HG03280 (cell line): Measurements from ENCODE around the gene PLEKHA5.
"Not testable (repeated sequence)": the region's sequence is repeated elsewhere in the genome, so short reads cannot be mapped to it uniquely, and the experiment has no call there.

ENCODE experiments used
- ATAC-seq: cut with Tn5 transposase; IDR thresholded peaks from one replicate; pipeline ENCODE4 v1.9.1; 2021; ENCODE audit warnings: mild to moderate bottlenecking, moderate library complexity; ENCODE audit not compliant: unreplicated experiment

Gene PLEKHA5

GRCh38 chr12:19273482-19274330 is 144.2 kb downstream of the PLEKHA5 start:
- no peak for ATAC-seq

DNA sequence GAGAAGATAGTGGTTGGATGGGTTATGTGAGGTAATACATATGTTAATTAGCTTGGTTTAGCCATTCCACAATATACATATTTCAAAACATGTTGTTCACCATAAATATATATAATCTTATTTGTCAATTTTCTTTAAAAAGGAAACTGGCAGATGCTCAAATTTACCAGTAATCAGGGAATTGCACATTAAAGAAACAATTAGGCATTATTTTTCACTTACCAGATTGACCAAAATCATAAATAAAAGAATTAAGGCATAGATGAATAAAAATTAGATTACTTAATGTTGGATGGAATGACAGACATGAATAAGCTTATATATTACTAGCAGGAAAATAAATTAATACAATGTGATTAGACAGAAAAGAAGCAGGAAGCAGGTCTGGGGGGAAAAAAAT is 147.2 kb downstream of the PLEKHA5 start:
- no peak for ATAC-seq

GRCh38 chr12:19277711-19278110 is 148.2 kb downstream of the PLEKHA5 start:
- ATAC-seq: no peak

DNA sequence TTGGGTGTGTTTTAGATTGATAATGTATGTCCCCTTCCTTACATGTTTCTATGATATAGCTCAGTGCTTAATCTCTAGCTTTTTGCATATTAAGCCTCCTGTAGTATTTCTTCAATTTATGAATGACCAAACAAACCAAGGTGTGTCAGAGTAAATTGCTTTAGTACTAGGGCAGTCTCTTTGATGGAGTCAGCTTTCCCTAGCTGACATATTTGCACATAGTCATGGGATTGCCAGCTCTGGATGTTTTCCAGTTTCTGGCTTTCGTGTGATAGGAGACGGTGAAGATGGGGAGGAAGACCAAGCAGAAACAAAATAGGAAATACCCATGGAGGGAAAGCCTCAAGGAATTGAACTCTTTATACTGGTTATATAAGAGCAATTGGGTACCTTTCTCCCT is 148.9 kb downstream of the PLEKHA5 start:
- ATAC-seq: no peak

DNA sequence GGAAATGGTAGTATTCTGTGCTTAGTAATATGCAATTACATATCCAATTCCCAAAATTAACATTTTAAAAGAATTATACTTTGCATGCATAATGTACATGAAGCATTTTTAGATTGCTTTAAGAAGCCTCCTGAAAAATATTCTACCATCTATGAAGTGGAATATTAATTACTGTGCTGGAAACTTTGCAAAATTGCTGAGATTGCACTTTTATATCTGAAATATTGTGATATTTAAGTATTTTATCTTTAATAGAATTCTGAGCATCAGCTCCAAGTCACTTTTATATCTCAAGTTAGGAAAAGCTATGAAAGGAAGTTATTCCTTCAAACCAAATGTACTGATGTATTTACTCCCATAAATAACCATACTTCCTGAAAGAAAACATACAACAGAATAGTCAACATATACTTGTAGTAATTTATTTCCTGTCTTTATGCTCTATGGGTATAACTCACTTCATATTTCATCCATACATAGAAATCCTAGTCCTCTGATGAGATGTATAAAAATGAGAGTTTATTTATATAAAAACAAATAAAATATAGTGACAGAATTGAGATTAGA is 152.7 kb downstream of the PLEKHA5 start:
- no peak for ATAC-seq

- no peak for ATAC-seq
These were observed 155.1 kb downstream of the PLEKHA5 start for GRCh38 chr12:19284658-19285057.

DNA sequence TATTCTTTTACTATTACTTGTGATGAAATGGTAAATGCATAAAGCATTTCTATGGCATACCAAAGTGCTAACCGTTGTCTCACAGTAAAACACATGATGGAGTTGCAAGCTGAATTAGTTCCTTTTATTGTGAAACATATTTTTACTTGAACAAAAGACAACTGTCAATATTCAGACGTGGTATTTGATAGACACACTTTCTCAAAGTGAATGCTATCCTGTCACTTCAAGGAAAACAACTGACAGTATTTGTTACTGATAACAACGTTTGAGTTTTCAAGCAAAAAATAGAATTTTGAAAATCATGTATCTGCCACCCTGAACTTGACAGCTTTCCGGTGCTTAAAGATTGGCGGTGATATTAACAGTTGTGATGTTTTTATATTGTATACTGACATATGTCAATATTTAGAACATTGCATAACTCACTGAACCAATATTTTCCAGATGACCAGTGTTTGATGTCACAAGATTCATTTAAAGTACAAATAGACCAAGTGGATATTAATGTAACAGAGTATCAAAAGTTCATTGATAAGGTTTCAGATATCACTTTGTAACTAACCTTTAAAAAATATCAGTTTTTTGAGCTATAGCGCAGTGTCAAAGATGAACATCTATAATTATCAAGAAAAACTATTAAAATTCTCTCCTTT is 156.4 kb downstream of the PLEKHA5 start:
- no peak for ATAC-seq

GRCh38 chr12:19287302-19287701 is 157.8 kb downstream of the PLEKHA5 start:
- no peak for ATAC-seq

- no peak for ATAC-seq
These were observed 158.6 kb downstream of the PLEKHA5 start for GRCh38 chr12:19288161-19288560.

DNA sequence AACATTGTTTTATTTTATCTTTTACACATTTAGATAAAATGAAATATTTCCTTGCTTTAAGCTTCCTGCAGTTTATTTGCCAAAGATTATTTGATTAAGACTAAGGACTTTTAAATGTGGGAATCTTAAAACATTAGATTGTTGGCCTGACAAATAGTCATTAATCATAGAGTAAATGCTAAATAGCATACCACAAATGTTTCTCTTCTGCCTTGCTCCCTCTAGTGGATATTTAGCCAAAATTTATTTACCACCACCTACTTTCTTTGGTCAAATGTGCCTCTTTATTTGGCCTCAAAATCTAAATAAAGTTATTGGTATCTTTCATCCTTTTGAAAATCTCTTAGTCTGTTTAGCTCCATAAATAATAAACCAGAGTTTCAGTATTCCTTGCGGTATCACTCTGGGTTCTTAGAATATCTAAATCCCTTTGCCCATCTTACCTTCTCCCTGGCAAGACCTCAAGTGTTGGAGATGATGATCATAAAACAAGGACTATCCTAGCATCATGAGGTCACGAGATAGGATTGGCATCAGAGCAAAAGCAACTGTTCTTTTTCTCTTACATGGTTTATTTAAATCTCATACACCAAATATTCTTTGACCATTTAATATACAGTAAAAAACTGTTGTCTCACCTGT is 159.2 kb downstream of the PLEKHA5 start:
- ATAC-seq: no peak

DNA sequence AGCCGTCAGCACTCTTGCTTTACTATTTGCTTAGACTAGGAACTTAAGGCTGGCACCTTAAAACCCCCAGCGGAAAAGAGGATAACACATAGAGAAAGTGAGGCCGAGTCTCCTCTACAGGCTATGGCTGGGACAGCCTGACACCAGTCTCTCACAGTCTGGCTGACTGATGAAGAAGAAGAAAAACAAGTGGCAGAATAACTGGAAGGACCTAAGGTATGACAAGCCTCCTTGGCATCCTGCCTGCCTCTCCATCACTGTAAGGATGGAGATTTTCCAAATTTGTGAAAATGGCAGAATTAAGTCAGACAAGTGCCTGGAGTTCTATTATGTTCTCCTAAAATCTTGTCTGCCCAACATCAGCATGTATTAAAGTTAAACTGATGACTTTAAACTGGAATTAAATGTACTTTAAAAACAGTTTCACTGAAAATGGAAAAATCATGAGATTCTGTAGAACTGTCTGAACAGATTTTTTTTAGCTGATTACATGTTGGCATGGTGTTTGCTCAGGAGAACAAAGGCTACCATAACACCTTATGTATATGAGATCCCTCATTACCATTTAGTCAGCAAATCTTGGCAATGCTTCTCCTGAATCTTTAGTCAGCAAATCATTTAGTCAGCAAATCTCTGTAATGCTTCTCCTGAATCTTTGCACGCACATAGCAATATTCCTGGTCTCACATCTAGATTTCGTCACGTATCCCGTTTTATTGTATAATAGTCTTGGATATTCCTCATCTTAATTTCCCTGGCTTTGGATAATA is 169.5 kb downstream of the PLEKHA5 start:
- no peak for ATAC-seq

- no peak for ATAC-seq
These were observed 170.2 kb downstream of the PLEKHA5 start for GRCh38 chr12:19299765-19300164.

DNA sequence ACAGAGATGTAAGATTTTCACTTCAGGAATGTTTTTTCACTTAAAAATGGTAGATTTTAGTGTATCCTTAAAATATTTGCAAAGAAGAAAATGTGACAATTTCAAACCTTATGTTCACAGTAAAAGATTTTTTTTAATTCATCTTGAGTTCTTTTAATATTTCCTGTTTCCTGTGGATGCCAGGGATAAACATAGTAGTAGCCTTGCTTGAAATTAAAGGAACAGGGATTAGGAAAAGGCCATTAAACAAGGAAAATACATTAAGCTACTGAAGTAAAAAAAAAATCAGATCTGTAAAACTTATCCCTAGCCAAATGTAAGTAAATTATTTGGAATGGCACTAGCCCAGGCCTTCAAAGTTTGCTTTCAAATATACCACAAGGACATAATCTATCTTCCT is 171.7 kb downstream of the PLEKHA5 start:
- ATAC-seq: no peak

DNA sequence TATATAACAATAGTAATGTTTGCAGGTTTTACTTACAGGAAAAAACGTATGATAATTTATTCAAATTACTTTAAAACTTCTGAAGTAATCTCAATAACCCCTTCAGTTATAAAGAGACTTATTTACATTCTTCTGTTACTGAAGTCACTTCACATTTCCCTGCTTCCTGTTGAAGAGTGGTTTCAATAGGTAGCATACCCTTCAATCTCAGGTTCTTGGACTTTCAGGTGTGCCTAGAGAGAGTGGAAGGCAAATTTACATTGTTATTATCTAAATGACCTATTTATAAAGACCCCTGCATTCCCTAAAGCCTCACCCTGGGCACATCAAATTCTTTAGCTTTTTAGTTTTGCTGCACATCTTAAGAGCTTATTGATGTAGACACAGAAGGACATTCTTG is 172.2 kb downstream of the PLEKHA5 start:
- no peak for ATAC-seq

GRCh38 chr12:19302100-19302640 is 172.6 kb downstream of the PLEKHA5 start:
- ATAC-seq: no peak

- no peak for ATAC-seq
These were observed 174.0 kb downstream of the PLEKHA5 start for GRCh38 chr12:19303496-19303895.

GRCh38 chr12:19304149-19304750 is 174.7 kb downstream of the PLEKHA5 start:
- ATAC-seq: no peak

- not testable (repeated sequence) for ATAC-seq
These were observed 176.1 kb downstream of the PLEKHA5 start for GRCh38 chr12:19305621-19306020.

- ATAC-seq: no peak
These were observed 176.8 kb downstream of the PLEKHA5 start for GRCh38 chr12:19306366-19306765.

DNA sequence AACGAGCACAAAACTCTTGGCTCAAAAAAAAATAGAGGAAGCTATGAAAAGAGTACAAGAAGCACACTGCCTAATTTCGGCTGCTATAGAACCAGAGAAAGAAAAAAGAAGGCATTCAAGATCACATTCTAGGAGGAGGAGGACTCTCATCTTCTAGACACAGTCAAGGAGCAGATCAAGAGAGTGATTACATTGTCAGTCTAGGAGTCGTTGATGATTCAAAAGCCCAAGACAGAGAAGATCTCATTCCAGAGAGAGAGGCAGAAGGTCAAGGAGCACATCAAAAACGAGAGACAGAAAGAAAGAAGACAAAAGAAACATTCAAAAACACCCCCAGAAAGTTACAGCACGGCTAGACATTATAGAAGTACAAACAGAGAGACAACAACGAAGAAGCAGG is 177.9 kb downstream of the PLEKHA5 start:
- no peak for ATAC-seq
